Measurements from ENCODE around the gene TENT4B.

GRCh38 chr16:50161950-50162349 is 8.8 kb downstream of the TENT4B start:
- TF ChIP-seq, protein P1, sequence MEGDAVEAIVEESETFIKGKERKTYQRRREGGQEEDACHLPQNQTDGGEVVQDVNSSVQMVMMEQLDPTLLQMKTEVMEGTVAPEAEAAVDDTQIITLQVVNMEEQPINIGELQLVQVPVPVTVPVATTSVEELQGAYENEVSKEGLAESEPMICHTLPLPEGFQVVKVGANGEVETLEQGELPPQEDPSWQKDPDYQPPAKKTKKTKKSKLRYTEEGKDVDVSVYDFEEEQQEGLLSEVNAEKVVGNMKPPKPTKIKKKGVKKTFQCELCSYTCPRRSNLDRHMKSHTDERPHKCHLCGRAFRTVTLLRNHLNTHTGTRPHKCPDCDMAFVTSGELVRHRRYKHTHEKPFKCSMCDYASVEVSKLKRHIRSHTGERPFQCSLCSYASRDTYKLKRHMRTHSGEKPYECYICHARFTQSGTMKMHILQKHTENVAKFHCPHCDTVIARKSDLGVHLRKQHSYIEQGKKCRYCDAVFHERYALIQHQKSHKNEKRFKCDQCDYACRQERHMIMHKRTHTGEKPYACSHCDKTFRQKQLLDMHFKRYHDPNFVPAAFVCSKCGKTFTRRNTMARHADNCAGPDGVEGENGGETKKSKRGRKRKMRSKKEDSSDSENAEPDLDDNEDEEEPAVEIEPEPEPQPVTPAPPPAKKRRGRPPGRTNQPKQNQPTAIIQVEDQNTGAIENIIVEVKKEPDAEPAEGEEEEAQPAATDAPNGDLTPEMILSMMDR (conservative IDR thresholded peaks at IDR 0.05; ENCODE audit: low read depth, low read length) = no peak
- TF ChIP-seq EZH2 (IDR thresholded peaks at IDR 0.05; ENCODE audit: borderline replicate concordance, low read depth, low read length, poor library complexity, severe bottlenecking) = no peak
